ES-I3 (cell line): ENCODE results near the gene POM121C.
"Not testable (repeated sequence)": the region's sequence is repeated elsewhere in the genome, so short reads cannot be mapped to it uniquely, and the experiment has no call there.

Experiments used
- H3K36me3 ChIP-seq: 2 replicates; pipeline ENCODE4 v1.6.1; 2013; ENCODE audit warnings: mild to moderate bottlenecking, low read length, control low read depth, moderate library complexity; ENCODE audit not compliant: insufficient read depth
- H3K4me1 ChIP-seq: 2 replicates; pipeline ENCODE4 v1.6.1; 2013; ENCODE audit warnings: mild to moderate bottlenecking, control low read depth, low read length; ENCODE audit not compliant: insufficient read depth
- H3K9ac ChIP-seq: 2 replicates; pipeline ENCODE4 v1.6.1; 2013; ENCODE audit warnings: low read depth, mild to moderate bottlenecking, low read length, moderate library complexity
- H3K9me3 ChIP-seq: 2 replicates; pipeline ENCODE4 v1.6.1; 2013; ENCODE audit warnings: mild to moderate bottlenecking, low read length, moderate library complexity; ENCODE audit not compliant: control insufficient read depth, insufficient read depth

Gene POM121C

GRCh38 chr7:75415428-75415817 lies 70.7 kb downstream of the POM121C start:
- not testable (repeated sequence) for H3K36me3 ChIP-seq, H3K9me3 ChIP-seq, H3K9ac ChIP-seq, H3K4me1 ChIP-seq

GRCh38 chr7:75414708-75415427 lies 71.2 kb downstream of the POM121C start:
- not testable (repeated sequence) for H3K9me3 ChIP-seq, H3K36me3 ChIP-seq, H3K4me1 ChIP-seq, H3K9ac ChIP-seq

- not testable (repeated sequence) for H3K36me3 ChIP-seq, H3K9ac ChIP-seq, H3K4me1 ChIP-seq, H3K9me3 ChIP-seq
Observed at GRCh38 chr7:75414204-75414603, 71.9 kb downstream of the POM121C start.

GRCh38 chr7:75410823-75411173 lies 75.3 kb downstream of the POM121C start:
- not testable (repeated sequence) for H3K36me3 ChIP-seq, H3K9ac ChIP-seq, H3K4me1 ChIP-seq, H3K9me3 ChIP-seq

- not testable (repeated sequence) for H3K4me1 ChIP-seq, H3K36me3 ChIP-seq, H3K9me3 ChIP-seq, H3K9ac ChIP-seq
Observed at GRCh38 chr7:75409880-75410822, 75.9 kb downstream of the POM121C start.

GRCh38 chr7:75404663-75405062 lies 81.4 kb downstream of the POM121C start:
- not testable (repeated sequence) for H3K4me1 ChIP-seq, H3K9ac ChIP-seq, H3K36me3 ChIP-seq, H3K9me3 ChIP-seq

GRCh38 chr7:75403455-75404443 lies 82.3 kb downstream of the POM121C start:
- not testable (repeated sequence) for H3K36me3 ChIP-seq, H3K4me1 ChIP-seq, H3K9ac ChIP-seq, H3K9me3 ChIP-seq

GRCh38 chr7:75400575-75400974 lies 85.5 kb downstream of the POM121C start:
- H3K4me1 ChIP-seq, H3K9ac ChIP-seq, H3K9me3 ChIP-seq, H3K36me3 ChIP-seq: not testable (repeated sequence)

- not testable (repeated sequence) for H3K9ac ChIP-seq, H3K36me3 ChIP-seq, H3K4me1 ChIP-seq, H3K9me3 ChIP-seq
Observed at GRCh38 chr7:75398771-75399700, 87.1 kb downstream of the POM121C start.

- H3K9me3 ChIP-seq, H3K4me1 ChIP-seq, H3K9ac ChIP-seq, H3K36me3 ChIP-seq: not testable (repeated sequence)
Observed at GRCh38 chr7:75397865-75398264, 88.2 kb downstream of the POM121C start.

- H3K9ac ChIP-seq, H3K4me1 ChIP-seq, H3K9me3 ChIP-seq, H3K36me3 ChIP-seq: not testable (repeated sequence)
Observed at GRCh38 chr7:75395329-75395728, 90.8 kb downstream of the POM121C start, which contains the start of gene TRIM73. Gene TRIM73, plus strand, starts transcription at chr7:75395629. Its CDS starts 3,305 bp downstream, at chr7:75398934.

- H3K4me1 ChIP-seq, H3K9me3 ChIP-seq, H3K9ac ChIP-seq, H3K36me3 ChIP-seq: not testable (repeated sequence)
Observed at GRCh38 chr7:75393194-75393593, 92.9 kb downstream of the POM121C start.

- not testable (repeated sequence) for H3K9ac ChIP-seq, H3K9me3 ChIP-seq, H3K4me1 ChIP-seq, H3K36me3 ChIP-seq
Observed at GRCh38 chr7:75374519-75375317, 111.4 kb downstream of the POM121C start.
